AG08395 (cell line): ENCODE data around the gene ENDOD1.

Source experiments
- DNase-seq: peaks from one replicate; pipeline ENCODE4 v3.0.0; 2012; ENCODE audit warnings: mixed read lengths, low spot score

Gene ENDOD1

DNA sequence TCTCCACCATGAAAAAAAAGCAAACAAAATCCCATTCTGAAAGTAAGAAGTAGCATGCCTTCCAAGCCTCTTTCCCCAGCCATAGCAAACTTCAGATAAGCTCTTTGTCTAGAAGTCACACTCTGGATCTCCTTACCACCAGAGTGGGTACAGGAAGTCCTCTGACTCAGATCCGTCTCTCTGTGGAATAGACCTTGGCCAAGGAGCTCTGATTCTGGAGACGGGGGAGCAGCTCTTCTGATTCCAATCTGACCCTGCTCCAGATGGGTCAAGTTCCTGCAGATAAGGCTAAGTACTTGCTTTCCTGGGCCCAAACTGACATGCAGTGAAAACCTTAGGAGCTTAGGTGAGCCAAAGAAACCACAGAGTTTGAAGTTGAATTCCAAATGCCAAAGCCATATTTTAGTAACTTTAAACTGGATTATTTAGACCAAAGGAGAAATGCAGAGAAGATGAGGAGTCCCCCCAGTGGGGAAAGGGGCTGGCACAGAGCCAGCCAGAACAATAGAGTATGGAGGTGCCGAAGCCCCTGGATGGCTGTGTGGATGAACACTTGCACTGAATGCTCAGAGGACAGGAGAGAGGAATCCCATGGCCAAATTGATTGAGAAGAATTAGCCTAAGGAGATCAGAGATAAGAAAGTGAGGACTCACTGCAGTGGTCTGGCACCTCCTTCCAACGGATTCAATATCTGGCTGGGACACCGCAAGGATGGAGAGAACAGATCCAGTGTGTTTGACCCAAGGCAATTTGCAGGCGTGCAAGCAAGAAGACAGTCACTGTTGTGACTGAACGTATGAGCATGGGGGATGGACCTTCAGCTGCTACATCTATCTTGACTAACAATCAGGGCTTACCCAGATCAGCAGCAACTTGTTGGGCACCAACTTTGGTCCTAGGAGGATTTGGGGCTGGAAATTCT, 54.9 kb downstream of the ENDOD1 start:
- no peak for DNase-seq

DNA sequence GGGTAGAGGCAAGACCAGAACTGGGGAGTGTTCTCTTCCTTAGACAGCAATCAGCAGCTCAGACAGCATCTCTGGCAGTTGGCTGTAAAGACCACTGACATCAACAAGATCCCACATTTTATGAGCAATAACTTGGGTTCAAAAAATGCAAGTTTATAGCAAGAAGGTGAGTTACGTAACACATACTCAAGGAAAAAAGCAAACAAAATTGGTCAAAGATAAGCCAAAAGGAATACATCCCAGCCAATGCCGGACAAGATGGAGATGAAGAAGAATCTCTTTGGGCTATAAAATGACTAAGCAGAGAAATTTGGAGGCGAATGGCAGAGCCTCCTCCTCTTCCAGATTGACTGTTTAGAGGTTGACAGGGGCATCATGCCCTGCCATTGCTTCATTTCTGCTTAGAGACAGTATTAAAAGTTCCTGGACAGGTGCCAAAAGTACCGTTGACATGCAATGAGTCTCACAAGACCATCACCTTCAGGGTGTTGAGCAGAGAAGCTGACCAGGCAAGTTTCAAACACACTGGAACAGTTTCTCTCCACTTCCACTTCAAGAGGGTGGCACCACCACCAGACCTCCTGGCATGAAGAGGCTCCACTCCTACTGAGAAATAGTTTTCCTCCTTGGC, 55.9 kb downstream of the ENDOD1 start:
- DNase-seq = no peak

GRCh38 chr11:95147364-95147905, 57.8 kb downstream of the ENDOD1 start:
- DNase-seq = peak; percentile 87

DNA sequence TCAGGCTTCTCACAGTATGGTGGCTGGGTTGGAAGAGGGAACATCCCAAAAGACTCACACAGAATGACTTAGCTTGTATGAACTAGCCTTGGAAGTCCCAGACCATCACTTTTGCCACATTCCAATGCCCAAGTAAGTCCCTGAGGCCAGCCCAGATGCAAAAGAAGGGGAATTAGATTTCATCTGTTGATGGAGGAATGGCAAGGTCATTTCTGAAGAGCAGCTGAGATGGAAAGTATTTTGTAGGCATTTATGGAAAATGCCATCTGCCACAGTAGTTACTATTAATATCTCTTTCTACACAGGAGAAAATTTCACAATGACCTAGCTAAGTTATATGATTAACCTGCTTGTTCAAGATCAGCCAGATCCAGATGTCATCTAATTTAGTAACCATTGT, 58.8 kb downstream of the ENDOD1 start:
- DNase-seq = no peak

DNA sequence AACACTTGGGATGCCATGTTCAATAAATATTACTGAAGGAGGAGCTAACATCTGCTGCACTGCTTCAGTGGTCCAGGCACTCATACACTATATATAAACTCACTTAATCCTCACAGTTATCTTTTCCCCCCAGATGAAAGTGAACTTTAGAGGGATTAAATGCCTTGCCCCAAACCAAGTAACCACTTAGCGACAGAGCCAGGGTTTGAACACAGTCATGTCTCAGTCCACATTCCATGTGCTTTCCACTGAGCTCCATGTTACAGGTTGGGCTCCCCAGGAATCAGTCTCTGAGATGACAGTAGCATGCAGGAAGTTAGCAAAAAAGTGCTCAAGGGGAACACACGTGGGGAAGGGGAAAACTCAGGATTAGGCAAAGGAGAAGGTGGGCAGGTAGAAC, 59.3 kb downstream of the ENDOD1 start:
- DNase-seq = no peak

- DNase-seq = no peak
Measured at GRCh38 chr11:95149651-95150364, 60.2 kb downstream of the ENDOD1 start.

DNA sequence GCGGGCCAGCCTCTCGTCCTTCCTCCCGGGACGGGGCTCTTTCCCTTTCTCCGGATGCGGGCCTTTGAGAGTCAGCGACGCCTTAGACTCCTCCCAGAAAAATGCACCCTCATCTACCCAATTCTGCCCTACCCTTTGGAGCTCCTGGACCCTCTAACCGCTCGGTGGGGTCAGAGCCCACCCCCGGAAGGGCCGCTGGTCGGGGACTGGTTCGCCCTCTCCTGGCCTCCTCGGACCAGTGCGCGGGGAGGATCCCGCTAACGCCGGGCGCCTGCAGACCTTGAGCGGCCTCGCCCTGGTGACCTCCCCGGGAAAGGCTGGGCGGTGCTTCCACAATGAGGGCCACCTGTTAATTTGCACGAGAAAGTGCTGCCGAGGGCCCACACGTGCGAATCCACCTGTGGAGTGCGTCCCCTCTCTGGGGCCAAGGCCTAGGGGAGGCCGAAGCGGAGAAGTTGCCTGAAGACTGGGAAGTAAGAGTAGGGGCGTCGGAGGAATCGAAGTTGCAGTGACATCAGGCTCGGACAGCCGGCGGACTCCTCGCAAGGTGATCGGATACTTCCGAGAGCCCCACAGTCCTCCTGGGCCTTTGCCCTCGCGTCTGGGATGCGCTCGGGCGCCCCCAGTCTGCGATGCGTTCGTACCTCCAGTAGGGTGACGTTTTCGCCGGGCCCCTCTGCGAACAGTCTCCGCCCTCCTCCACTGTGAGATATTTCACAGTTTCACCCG, 61.5 kb downstream of the ENDOD1 start:
- DNase-seq = peak; percentile 92

DNA sequence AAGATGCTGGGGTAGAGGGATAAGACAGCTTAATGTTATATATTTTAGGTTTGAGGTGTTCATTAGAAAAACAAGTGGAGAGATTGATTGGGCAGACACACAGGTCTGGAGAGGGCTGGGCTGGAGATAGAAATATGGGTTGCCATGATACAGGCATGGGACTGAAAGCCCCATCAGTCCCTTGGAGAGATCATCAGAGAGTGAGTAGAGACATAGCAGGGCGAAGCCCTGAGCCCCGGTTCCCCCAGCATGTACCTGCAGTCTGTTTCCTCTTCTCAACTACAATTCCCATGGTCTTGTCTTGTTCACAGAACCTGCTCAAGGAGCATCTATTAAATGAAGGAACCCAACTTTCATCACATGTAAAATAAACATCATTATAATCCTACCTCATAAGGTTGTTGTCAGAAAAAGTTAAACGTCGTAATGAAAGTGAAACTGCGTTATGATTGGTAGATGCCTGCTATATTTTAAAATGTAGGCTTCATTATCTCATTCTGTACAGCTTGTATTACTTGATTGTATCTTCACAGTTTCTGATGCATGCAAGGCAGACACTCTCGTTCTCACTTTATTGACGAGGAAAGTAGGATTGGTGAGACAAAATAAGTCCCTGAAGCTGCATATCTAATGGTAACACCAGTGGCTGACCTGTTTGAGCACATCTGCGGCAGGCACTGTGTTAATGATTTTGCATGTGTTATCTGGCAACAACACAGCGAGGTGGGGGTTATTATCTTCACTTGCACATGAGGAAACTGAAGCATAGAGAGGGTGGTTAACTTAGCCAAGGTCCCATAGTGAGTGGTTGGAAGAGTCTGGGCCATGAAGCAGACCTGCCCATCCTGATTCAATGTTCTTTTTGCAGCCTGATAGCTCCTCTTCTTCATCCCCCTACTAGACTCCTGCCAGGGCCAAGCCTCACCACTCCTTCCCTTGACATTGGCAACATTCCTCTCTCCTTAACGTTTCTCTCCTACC, 63.5 kb downstream of the ENDOD1 start:
- no peak for DNase-seq

DNA sequence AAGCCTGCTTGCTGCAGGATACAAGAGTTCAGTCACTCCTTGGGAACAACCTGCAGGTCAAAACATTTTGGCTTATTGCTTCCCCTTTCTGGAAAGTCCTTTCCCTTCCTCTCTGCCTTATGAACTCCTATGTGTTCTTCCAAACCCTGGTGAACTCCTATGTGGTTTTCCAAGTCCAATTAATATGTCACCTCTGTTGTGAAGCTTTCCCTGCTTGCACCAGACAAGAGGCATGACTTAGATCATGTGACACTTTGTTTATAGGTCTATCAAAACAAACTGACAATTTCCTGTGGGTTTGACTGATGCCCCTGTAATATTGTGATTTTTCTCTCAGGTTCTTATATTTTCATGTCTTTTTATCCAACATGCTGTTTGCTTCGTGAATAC, 64.2 kb downstream of the ENDOD1 start:
- DNase-seq = no peak

GRCh38 chr11:95154514-95154913, 64.9 kb downstream of the ENDOD1 start:
- peak; percentile 63 for DNase-seq

GRCh38 chr11:95155385-95155784, 65.7 kb downstream of the ENDOD1 start:
- DNase-seq = no peak

- DNase-seq = no peak
Measured at GRCh38 chr11:95156133-95156721, 66.6 kb downstream of the ENDOD1 start.

DNA sequence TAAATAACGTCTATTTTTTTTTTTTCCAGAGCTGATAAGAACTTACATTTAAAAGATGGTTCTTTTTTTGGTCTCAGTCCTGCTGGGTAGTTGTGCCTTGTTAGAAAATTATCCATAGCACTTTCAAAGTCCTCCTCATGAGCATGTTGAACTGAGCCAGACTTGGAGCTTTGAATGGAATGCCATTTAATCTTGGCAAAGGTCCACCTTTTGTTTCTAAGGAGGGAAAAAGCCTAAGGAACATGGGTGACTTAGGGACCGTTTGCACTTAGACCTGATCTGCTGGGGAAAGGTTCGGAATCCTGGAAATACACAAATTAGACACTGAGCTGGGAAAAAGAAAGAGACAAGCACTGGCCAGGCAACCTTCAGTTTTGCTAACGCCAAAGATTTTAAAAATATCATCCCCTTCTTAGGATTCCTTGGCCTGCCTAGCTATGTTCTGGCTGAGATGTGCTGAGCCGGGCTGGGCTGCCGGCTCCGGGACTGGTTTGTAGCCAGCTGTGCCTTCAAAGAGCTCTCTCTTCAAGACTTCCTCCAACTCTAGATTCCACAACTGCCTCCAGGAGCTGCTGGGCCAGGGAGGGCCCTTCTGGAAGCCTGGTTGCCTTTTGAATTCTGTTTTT, 67.4 kb downstream of the ENDOD1 start:
- peak; percentile 8 for DNase-seq

- DNase-seq = no peak
Measured at GRCh38 chr11:95157824-95158223, 68.2 kb downstream of the ENDOD1 start.

- DNase-seq = no peak
Measured at GRCh38 chr11:95161248-95161647, 71.6 kb downstream of the ENDOD1 start.

DNA sequence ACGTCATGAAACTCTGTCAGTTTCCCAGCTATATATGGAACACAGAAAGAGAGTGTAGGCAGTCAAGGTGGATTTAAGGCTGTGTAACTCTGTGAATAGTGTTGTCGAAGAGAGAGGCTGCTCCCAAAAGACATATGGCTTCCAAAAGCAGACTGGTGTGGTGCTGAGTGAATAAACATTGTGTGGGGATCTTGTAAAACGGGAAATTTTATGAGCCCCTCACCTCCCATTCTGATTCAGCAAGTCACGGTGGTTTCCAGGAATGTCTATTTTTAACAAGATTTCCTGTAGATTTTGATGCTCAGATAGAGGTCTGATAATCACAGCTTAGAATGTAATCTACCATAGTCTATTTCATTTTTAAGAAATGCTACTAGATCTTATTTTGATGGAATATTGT, 73.5 kb downstream of the ENDOD1 start:
- no peak for DNase-seq

DNA sequence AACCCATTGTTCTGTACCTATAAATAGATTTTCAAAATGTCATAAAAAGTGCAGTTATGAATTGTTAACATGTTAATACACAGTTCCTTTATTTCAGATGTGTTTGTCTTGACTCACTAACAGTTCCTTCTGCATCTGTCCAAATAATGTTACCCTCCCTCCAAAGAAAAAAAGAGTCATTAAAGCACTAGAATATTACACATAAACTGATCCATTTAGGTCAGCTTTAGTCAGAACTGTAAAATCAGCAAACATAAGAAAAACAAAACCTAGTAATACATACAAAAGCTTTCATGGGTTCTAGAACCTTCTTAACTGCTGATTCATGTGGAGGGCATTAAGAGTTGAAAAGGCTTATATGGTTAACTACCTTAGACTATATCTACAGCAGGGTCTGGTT, 76.0 kb downstream of the ENDOD1 start:
- no peak for DNase-seq

DNA sequence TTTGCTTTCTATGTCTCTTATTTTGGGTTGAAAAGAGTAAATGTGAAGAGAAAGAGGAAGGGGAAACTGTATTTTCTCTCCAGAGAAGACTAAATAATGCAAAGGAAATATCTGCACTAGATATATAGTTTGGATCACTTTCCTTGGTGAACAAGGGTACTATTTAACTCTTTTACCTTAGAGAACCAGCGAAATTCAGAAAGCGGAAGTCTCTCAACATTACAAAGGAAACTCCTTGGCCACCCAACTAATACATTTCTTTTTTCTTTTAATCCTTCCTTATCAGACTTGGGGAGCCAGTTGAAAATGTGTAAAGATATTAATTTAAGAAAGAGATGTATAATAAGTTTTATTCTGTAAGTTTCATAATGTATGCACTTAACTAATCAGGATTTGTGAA, 77.1 kb downstream of the ENDOD1 start:
- DNase-seq = no peak

- DNase-seq = no peak
Measured at GRCh38 chr11:95170294-95170693, 80.6 kb downstream of the ENDOD1 start.
